Right lobe of liver (tissue), 4 donors: Measurements from ENCODE around the gene ACSF3.

ENCODE experiments used
- CTCF ChIP-seq, 4 donors: fragments of 200-600 bp in 3 of 4; fragments of 450-650 bp in 1 of 4; IDR thresholded peaks; one replicate each; pipeline versions ENCODE4 v1.5.1 to v1.8.0; 2016 to 2022; ENCODE audit warnings: antibody characterized with exemption in 4 of 4, mild to moderate bottlenecking in 2 of 4
- POLR2A ChIP-seq: fragments of 450-650 bp; IDR thresholded peaks from one replicate; pipeline ENCODE4 v1.6.1; 2017; ENCODE audit warnings: antibody characterized with exemption, mild to moderate bottlenecking
- donor health status: DM: no; HTN: no; CAD: no.
- donor health status: DM: no; HTN: no; CAD: no.
- donor health status: DM: no; HTN: yes; CAD: no.

- TF ChIP-seq CTCF (IDR thresholded peaks at IDR 0.05): no peak
- no peak for TF ChIP-seq POLR2A
Observed at GRCh38 chr16:89102481-89103073, 8.9 kb downstream of the ACSF3 start.
